Measurements from ENCODE around the gene UTRN.

UTRN gene

DNA sequence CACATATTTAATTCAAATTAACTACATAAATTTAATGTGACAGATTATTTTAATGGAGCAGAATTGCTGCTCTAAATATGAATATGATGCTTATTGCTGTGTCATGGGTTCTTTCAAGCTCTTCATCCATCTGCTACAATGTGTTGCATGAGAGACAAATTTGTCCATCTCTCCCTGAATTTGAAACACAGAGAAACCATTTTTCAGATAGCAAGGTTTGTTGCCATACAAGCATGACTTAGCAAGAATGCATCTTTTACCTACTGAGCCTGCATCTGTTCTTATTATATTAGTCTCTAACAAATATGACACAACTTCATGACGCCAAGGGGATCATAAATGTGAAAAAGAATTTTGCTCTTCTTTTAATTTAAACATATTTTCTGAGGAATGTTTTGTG lies 8.0 kb upstream of the UTRN start:
- DNase-seq (ENCODE audit: low read depth, low spot score), result no peak
- TF ChIP-seq, protein P1, sequence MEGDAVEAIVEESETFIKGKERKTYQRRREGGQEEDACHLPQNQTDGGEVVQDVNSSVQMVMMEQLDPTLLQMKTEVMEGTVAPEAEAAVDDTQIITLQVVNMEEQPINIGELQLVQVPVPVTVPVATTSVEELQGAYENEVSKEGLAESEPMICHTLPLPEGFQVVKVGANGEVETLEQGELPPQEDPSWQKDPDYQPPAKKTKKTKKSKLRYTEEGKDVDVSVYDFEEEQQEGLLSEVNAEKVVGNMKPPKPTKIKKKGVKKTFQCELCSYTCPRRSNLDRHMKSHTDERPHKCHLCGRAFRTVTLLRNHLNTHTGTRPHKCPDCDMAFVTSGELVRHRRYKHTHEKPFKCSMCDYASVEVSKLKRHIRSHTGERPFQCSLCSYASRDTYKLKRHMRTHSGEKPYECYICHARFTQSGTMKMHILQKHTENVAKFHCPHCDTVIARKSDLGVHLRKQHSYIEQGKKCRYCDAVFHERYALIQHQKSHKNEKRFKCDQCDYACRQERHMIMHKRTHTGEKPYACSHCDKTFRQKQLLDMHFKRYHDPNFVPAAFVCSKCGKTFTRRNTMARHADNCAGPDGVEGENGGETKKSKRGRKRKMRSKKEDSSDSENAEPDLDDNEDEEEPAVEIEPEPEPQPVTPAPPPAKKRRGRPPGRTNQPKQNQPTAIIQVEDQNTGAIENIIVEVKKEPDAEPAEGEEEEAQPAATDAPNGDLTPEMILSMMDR (IDR thresholded peaks at IDR 0.05; ENCODE audit: insufficient read depth, low read length, missing control alignments), result no peak
- ChIA-PET CTCF (interaction anchor here (0.7 to 1.3 kb wide), 2 partner anchors 8 to 58 kb away, joined by 3 read pairs; no protein-coding TSS in a partner anchor), POLR2A (no interaction called here)
- no peak overlapping the region for H3K4me3 ChIP-seq (ENCODE audit: low read depth, low read length)

DNA sequence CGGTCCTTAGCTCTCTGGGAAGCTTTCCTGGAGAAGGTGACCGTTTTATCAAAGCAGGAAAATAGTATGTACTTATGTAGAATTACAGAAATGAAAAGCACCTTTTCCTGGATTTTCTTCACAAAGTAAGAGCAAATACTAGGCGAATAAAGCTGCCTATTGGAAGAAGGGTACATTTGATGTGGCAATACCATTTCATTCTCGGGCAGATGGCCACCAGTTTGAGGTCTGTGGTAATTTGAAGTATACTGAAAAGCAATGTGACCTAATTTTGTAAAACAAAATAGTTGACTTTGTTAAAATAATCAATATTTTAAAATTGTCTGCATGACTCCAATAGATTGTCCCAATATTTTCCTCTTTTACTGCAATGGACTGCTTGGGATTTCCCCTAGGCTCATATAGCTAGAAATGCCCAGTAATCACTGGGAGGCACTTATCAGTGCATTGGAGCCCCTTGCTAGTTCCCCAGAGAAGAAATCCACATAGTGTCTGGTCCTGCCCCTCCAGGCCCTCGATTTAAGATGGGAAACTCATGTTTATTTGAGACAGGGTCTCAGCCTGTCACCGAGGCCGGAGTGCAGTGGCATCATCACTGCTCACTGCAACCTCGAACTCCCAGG lies 7.4 kb upstream of the UTRN start:
- no peak overlapping the region for H3K4me3 ChIP-seq (ENCODE audit: low read depth, low read length)
- no peak for DNase-seq (ENCODE audit: low read depth, low spot score)
- TF ChIP-seq, protein P1 (IDR thresholded peaks at IDR 0.05; ENCODE audit: insufficient read depth, low read length, missing control alignments), result no peak
- POLR2A ChIA-PET, result no interaction called here
- CTCF ChIA-PET, result interaction anchor here (1.3 kb wide), 1 partner anchor 8 kb away, joined by 3 read pairs; no protein-coding TSS in a partner anchor

DNA sequence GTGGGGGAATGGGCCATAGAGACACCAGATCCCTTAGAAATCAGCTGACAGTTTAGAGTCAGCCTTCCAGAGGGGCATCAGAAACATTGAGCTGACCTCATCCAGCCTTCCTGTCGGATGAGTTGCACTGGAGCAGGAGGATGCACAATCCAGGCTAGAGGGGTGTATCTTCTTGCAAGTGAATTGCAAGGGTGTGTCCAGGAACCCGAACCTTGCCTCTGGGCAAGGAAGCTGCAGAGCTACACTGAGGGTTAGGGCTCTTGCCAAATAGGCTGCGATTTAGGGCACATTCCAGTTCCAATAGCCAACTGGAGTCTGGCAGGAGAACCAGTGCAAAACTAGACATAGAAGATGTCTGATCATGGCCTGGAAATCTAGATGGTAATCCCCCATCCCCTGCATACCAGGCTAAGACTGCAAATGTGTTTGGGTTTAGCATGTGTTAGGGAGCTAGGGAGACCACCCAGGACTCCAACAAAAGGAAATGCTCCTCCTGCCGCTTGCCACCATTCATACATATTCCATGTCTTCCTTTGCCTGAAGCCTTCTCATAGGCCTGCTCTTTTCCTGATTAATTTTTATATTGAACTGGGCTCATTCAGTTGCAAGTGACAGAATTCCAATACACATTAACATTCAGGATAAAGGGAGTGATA lies 6.3 kb upstream of the UTRN start:
- ChIA-PET POLR2A (no interaction called here), CTCF (no interaction called here)
- H3K4me3 ChIP-seq (ENCODE audit: low read depth, low read length), result no peak overlapping the region
- no peak for DNase-seq (ENCODE audit: low read depth, low spot score)
- TF ChIP-seq, protein P1 (IDR thresholded peaks at IDR 0.05; ENCODE audit: insufficient read depth, low read length, missing control alignments), result no peak

DNA sequence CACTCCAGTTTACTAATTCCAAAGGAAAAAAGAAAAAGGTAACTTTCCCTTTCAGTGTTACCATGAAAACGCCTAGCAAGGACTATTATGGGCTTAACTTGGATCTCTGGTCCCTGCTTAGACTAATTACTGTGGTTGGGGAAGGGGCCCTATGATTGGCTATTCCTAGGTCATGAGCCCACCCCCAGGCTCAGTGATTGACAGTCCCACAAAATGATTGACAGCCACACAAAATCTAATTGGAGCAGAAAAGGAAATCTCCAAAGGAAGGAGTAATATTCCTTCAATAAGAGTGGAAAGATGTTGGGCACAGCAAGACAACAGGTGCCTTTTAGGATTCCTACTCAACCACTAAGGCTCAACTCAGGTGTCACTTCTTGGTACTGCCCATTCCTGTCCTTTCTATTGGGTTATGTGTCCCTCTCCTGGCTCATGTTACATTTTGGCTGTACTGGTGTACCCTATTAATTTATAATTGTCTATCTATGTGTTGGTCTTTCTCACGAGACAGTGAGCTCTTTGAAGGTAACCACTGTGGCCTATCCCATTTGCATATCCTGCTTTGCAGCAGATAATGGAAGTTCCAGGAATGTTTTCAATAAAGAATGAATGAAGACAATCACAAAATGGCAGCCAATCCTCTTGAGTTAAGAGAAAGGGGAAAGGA lies 5.5 kb upstream of the UTRN start:
- ChIA-PET CTCF (interaction anchor here (0.8 to 2.0 kb wide), 2 partner anchors 60 to 62 kb away, joined by 4 to 5 read pairs; no protein-coding TSS in a partner anchor), POLR2A (no interaction called here)
- TF ChIP-seq, protein P1 (IDR thresholded peaks at IDR 0.05; ENCODE audit: insufficient read depth, low read length, missing control alignments), result no peak
- no peak for DNase-seq (ENCODE audit: low read depth, low spot score)
- no peak overlapping the region for H3K4me3 ChIP-seq (ENCODE audit: low read depth, low read length)

DNA sequence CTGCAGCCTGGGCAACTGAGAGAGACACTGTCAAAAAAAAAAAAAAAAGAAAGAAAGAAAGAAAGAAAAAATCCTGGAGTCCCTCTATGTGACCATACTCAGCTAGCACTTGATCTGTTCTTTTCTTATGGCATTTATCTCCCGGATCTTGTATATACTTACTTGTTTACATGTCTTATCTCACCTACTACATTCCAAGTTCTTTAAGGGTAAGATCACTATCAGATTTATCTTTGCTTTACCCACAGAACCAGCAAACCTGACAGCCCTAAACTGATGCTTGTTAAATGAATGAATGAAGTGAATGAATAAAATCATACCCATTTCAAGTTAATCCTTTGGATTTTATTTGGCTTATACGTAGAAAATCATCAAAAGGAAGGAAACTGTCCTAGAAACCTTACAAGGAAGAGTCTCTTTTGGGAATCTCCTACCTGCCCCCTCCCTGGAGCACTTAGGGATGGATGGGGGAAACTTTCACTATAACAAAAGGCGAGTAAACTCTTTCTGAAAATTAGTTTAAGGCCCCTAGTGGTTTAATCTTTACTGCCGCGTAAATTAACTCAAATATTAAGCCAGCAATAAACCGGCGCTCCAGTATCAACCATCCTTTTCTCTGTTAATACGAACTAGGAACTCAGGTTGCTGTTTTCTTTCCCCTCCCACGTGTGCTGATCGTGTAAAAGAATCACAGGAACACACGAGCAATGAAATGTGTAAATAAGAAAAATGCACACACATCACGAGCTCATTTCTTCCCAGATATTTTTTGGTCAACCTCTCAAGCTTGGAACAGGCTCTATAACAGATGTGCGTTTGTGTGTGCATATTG lies 1.3 kb upstream of the UTRN start:
- H3K4me3 ChIP-seq (ENCODE audit: low read depth, low read length), result peak overlapping the region; percentile 86
- CTCF ChIA-PET, result interaction anchor here (0.7 to 1.3 kb wide), 6 partner anchors 15 to 198 kb away, joined by 3 to 5 read pairs (median 3); no protein-coding TSS in a partner anchor

More for the DNA sequence above, 1.3 kb upstream of the UTRN start:
- POLR2A ChIA-PET, result interaction anchor here (0.9 kb wide), 1 partner anchor 68 kb away, joined by 3 read pairs; no protein-coding TSS in a partner anchor
- TF ChIP-seq, protein P1 (IDR thresholded peaks at IDR 0.05; ENCODE audit: insufficient read depth, low read length, missing control alignments), result no peak
- no peak for DNase-seq (ENCODE audit: low read depth, low spot score)
